ENCODE data around the gene PHKG1.

DNA sequence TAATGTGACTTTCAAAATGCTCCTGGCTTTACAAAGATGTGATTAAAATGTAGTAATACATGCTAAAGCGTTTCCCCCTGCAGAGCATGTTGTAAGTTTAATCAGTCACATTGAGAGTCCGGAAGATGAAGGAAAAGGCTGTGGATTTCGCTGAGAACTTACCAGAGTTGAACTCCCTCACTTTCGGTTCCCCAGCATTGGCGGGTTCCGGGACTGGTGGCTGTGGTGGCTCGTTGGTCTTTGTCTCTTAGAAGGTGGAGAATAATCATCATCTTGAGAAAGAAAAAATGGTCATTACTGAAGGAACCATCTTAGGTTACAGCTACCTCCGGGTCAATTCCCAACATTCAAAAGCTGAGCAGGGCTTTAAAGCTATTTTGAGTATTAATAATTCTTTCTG is 33.1 kb upstream of the PHKG1 start:
- TF ChIP-seq, protein P1, sequence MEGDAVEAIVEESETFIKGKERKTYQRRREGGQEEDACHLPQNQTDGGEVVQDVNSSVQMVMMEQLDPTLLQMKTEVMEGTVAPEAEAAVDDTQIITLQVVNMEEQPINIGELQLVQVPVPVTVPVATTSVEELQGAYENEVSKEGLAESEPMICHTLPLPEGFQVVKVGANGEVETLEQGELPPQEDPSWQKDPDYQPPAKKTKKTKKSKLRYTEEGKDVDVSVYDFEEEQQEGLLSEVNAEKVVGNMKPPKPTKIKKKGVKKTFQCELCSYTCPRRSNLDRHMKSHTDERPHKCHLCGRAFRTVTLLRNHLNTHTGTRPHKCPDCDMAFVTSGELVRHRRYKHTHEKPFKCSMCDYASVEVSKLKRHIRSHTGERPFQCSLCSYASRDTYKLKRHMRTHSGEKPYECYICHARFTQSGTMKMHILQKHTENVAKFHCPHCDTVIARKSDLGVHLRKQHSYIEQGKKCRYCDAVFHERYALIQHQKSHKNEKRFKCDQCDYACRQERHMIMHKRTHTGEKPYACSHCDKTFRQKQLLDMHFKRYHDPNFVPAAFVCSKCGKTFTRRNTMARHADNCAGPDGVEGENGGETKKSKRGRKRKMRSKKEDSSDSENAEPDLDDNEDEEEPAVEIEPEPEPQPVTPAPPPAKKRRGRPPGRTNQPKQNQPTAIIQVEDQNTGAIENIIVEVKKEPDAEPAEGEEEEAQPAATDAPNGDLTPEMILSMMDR (IDR thresholded peaks at IDR 0.05), result no peak
- TF ChIP-seq POLR2A (IDR thresholded peaks at IDR 0.05), result no peak

Data from stomach (tissue), 4 donors.